Ramos (cell line): ENCODE data around the gene SMOC2.

Experiments used
- in situ Hi-C: fragments of 300-500 bp; cut with MboI; formaldehyde crosslinking; loops from one replicate; pipeline ENCODE4 v1.14.3; 2022; ENCODE audit warnings: low sequenced_read_pairs; ENCODE audit not compliant: unreplicated experiment

Gene SMOC2

DNA sequence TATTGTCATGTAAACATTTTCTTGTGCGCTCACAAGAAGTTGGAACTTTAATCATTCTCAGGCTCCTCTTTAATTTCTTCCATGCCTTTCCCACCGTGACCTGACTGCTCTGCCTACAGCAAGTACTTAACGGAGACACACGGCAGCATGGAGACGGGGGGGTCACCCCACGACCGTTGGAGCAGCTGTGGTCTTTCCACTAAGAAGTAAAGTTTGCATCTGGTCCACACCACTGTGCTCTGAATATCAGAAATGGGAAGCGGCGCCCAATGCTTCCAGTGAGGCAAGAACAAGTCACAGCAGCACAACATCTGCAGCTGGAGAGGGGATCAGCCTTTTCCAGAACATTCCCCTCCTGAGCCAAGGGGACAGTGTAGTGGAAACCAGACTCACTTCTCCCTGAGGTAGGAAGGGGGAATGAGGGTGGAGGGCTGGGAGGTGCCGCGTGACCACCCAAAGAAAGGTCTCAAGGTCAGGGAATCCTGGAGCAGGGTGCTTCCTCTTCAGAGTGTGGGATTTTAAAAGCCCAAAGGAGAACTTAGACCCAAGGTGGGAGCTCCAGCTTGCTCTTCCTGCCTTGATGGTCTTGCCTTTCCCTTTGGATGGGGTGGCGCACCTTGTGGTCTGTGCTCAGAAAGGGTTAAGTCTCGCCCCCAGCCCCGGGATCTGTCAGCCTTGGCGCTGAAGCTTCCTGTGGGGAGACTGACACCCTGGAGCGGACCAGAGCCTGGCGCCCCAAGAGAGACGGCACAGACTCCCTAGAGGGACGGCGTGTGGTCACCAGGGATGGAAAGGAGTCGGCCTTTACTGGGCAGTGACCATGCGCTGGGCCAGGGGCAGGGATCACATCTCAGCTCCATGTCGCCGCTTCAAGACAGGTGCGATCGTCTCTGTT, 25.6 kb upstream of the SMOC2 start:
- in situ Hi-C loops = no loop called here

DNA sequence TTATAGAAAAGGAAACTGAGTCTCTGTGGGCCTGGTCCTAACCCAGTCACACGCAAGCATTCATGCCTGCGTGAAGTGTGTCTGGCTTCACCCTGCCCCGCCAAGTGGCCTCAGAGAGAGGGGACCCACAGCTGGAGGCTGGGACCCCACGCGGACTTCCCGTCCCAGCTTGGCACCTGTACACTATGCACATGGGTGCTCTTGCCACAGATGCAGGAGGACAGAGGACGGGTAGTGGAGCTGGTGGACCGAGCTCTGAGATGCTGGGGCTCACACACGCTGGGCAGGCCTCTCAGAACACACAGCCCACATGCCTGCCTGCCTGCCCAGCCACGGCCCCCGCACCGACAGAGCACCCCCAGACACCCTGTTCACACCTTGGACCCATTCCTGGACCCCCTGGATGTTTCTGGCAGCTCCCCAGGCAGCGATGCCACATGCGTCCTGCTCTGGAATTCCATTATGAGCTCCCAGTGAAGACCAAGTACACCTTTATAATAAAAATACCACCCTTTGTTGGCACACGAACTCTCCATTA, 24.9 kb upstream of the SMOC2 start:
- in situ Hi-C loops = no loop called here

DNA sequence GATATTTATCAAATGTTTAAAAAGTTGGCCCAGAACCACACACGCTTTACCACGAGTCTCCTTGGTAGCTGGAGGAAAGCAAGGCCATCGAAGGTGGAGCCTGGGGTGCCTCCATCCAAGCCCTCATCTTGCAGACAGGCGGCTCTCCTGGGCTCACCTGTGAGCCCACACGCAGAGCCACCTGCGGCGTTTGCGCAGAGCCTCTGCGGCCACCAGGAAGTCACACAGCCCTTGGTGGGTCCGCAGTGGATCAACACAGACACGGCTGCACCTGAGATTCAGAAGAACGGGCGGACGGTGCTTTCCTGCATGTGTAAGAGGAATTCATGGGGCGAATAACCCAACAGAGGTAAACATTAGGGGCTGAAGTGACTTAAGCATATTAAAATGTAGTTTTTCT, 24.5 kb upstream of the SMOC2 start:
- in situ Hi-C loops = no loop called here

DNA sequence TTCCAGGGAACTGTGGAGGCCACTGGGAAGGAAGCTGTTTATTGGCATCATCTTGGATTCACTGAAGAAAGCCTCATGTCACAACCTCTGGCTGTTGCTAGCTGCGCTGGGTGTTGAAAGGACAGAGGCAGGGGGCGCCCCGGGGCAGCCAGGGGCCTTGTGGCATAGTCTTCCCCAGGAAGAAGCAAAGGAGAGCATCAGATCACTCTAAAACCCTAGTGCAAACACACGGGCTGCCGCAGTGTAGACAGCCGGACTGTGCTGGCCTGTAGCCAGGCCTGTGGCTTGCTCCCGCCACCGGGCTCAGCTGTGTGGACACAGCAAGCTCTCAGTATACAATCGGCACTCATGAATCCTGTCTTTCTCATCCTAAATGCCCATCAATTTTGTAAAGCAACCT, 23.8 kb upstream of the SMOC2 start:
- in situ Hi-C loops = no loop called here

DNA sequence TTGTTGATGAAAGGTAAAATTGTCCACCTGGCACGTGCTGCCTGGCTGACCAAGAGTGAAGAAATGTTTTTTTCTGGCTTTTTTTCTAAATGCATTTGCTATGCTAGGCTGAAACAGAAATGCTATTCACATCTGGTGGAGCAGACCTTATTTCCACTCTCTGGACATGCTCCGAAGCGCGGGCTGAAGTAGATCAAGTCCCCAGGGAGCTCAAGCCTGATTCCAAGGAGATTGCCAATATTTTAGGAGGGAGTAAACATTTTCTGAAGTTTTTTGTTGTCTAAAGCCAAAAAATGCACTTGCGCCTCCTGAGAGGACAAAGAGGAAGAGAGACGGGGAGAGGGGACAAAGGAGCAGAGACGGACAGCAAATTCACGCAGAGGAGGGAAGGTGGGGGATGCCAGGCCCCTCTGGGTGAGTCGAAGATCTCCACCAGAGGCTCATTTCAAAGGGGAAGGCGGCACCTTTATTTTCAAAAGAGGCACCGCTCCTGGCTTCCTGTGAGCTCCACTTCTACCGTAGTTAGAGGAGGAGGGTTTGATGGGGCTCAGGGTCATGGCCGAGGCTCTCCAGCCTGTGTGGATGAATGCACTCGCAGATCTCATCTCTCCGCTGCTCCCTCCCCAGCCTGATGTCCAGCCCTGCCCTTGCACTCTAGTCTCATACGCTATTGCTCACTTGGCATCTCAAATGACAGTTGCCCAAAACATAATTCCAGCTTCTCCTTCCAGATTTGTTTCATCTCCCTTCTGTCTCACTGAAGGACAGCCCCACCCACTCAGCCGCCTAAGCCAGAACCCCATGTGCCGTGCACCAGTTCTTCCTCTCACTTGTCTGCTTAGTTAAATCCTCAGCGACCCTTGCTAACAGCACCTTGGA, 23.1 kb upstream of the SMOC2 start:
- in situ Hi-C loops = no loop called here

DNA sequence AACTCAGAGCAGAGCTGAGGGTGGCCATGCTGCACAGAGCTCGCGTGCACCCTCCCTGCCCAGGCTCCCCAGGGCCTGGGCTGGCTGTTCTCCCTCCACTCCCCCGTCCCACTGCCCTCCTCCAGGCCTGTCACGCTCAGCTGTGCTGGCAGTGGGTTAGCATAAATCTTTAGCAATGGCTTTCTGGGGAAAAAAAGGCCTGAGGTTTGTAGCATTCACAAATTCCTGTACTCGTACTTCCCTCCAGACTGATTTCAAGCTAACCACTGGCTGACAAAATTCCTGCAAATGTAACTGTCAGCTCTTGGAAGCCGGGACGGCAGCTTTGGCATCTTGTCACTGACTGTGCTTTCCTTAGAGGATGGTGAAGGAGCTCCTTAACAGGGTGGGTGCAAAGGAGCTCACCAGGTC, 22.3 kb upstream of the SMOC2 start:
- in situ Hi-C loops = no loop called here

DNA sequence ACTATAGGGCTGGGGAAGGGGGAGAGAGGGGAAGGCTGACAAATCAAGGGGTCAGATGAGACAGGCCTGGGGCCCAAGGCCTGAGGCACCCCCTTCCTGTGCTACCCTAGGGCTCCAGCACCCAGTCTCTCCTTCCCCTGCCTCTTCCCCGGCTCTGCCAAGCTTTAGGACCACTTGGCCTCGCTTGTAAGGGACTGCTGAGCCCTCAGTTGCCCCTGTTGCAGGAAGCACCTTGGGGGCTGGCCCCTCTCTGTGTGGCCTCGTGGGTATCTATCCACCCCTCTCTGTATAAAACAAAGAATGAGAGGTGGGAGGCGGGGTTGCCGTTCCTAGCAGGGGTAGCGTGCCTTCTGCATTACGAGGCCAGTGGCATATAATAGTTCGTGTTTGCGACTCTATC, 21.4 kb upstream of the SMOC2 start:
- in situ Hi-C loops = no loop called here

DNA sequence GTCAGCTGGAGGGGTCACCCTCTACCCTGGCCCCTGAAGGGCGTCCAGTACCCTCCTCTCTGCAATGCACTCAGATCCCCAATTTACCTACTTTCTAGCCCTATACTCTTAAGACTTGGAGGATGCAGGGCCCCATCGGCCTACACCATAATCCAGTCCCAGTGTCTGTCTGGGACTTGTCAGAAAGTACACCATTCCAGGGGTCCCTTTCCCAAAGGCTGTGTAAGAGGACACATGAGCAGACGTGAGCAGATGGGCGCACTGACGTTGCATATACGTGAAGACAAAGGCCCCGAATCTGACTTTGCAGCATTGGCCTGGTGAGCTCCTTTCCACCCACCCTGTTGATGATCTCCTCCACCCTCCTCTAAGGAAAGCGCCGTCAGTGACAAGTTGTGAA, 20.9 kb upstream of the SMOC2 start:
- in situ Hi-C loops = no loop called here

DNA sequence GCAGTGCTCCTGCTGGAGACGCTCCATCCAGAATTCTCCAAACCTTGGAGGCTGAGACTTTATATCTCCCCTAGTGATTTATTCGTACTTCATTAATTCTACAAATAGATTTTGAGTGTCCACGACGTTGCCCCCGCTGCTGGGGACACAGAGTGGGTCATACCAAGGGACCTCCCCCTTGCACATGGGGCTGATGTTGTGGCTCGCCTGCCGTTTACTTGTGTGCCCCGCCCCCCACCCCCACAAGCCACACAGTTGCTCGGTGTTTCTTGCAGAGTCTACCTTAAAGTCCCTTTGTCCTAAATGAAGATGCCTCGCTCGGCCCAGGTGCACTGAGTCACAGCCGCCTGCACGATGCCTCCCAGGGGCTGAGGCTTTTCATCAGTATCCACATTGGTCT, 20.3 kb upstream of the SMOC2 start:
- in situ Hi-C loops = no loop called here

DNA sequence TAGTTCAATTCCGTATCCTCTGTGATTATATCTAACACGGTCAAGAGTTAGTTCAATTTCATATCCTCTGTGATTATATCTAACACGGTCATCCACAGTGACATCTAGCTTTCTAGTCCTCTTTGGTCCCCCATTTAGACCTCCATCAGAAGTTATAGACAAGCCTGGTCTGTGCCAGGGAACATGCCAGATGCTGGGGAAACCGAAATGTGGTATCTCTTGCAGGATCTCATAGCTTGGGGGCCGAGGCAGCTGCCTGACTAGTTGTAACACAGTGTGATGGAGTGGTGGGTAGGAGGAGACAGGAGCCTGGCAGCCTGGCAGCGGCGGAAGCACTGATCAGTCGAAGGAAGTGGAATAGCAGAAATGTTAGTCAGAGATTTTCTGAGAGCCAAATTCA, 13.8 kb upstream of the SMOC2 start:
- in situ Hi-C loops = no loop called here

DNA sequence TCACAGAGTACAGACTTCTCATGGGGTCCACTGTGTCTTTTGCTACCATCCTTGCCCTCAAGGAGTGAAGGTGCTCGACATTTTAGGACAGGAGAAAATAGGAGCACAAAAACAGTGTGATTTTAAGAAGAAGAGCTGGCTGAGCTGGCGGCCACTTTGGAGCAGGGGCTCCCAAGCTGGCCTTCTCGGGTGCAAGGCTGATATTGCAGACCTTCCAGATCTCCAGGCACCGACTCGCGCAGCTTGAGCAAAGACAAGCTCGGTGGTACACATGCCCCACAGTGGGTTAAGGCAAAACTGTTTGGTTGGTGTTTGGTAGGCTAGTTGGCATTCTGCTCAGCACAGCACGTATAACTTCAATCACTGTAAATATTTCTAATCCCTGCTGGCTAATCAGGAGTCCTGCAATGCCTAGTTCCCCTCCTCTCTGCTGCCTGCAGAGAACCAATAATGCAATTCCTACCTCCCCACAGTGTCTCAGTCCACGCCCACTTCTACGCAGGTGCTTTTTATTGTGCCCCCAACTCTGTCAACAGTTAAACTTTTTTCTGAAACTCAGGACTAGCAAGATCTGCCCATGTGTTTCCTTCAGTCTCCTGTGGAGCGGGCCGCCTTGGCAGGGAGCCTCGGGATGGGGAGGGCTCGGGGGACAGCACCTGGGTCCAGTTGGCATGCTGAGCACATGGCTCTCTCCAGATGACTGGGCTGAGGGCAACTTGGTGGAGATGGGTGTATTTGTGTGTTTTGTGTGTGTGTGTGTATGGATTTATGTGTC, 12.7 kb upstream of the SMOC2 start:
- in situ Hi-C loops = no loop called here

DNA sequence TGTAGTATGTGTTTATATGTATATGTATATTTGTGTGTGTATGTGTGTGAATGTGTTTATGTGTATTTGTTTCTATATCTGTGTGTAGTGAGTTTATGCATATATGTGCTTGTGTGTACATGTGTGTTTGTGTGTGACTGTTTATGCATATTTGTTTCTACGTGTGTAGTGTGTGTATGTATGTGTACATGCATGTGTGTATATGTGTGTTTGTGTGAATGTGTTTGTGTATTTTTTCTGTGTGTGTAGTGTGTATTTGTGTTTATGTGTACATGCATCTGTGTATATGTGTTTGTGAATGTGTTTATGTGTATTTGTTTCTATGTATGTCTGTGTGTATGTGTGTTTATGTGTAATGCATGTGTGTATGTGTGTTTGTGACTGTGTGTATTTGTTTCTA, 12.1 kb upstream of the SMOC2 start:
- in situ Hi-C loops = no loop called here

DNA sequence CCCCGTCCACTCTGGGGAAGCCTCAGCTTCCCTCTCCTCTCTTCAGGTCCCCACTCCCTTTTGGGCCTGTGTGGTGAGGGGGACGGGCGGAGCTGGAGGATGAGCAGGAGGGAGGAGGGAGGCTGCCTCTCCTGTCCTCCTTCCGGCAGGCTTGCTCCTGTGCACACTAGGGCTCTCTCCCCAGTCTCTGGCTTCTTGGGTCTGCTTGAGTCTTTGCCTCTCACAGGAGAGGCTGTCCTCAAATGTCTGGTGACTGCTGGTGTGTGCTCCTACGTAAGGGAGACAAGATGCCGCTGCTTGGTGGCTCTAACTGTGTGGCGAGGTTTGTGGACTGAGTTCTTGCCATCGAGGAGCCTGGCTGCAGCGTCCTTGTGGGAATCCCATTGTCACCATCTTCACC, 8.8 kb upstream of the SMOC2 start:
- in situ Hi-C loops = no loop called here

DNA sequence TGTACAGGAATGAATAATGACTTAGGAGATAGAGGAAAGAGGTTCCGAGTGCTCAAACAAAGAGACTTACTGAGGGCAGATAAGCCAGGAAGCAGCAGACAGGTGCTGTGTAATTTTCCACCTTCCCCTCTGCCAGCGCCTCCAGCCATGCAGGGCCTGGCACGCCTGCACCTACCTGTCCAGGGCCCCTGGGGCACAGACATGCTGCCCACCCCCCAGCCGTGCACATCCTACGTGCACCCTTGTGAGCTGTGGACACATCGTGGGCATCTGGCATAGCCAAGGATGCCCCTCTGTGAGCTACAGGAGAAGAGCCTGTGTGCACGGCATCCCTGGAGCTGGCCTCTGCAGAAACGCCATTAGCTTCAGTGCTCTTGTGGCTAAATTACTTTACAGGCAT, 7.1 kb upstream of the SMOC2 start:
- in situ Hi-C loops = no loop called here

DNA sequence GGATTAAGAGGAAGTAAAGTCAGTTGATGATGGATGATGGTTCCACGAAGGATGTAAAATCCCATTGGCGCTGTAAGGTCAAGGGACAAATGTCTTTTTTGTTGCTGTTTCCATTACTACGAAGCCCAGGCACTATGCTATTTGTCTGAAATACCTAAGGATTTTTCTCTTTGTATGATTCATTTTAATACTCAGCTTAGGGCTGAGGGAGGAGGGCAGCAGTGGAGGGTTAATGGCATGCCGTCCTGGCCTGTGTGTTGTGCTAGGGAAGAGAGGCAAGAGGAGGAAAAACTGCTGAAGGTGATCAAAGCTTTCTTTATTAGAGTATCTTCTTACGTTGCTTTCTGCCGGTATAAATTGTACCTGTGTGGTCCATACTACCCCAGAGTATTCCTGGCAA, 6.5 kb upstream of the SMOC2 start:
- in situ Hi-C loops = no loop called here

DNA sequence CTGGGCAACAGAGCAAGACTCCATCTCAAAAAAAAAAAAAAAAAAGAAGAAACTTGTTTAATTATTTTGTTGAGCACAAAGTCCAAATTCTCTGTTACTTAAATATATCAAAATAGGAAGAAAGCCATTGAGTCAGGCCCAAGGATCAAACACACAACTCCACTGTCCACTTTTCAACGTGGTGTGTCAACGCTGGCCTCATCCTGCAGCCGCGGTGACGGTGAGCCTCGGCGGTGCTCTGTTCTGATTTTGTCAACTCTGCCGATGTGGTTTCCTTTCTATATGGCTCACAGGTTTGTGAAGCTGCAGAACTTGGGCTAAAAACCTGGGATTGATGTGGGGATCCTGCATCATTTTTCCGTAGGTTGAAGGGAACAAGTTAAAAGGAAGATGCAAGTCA, 3.2 kb upstream of the SMOC2 start:
- in situ Hi-C loops = no loop called here

DNA sequence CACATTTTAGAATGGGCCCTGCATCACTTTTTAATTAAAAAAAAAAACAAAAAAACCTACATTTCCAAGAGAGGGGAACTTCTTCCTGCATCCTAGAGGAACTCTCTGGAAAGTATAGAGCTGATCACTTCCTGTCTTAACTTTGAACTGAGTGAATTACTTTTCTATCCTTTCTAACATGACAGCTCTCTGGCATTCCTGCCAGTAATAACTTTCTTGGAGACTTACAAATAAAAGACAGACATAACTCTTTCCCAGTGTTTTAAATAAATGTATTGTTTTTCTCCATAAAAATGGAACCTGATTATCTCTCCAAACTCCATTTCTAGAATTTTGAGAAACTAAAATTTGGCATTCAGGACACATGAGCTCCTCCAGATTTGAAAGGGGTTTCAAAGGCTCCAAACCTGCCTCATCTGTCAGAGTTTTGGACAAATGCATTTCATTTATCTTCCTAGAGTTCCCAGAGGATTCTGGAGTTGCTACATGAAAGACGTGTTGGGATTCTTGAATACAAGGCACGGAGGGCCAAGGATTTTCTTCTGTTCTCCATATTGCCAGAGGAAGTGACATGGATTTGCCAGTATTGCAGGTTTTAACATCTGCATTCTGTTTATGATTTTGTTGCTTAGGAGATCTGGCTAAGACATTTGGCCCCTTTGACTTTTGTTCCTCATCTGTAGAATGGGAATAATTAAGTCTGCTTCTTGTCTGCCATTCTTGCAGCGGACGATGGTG, 2.0 kb upstream of the SMOC2 start:
- in situ Hi-C loops = no loop called here

DNA sequence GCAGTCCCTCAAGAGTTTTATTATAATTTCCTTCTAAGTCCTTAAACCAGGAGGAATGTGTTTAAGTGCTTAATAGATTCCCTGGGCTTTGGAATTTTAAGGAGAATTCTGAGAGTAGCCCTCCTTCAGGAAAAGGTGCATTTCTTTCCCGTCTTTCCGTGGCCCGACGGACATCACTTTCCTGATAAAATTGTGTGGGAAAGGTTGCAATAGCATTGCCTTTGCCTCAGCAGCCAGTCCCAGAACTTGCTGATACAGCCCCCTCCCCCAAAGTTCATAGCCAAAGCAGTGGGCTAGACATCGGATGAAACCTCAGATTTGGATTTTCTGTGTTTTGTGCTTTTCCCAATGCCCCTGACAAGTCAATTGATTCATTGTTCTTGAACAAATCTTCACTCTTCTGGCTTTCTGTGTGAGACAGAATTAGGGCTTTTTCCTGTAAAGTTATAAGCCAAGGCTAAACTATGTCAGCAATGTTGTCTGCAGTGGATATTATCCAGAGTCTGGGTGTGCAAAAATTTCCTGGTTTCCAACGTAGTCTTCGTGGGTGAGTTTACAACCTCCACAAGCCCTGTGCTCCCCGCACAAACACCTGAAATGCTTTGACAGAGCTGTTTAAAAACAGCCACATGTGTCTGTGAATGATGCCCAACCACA, 1.1 kb upstream of the SMOC2 start:
- in situ Hi-C loops = no loop called here
